Keratinocyte (primary cell): ENCODE measurements around the gene CHSY1. TPM values are rescaled to one million over a fixed set of nuclear protein-coding genes. Genes with fewer than 3 reads are reported as not detected.

Experiments used
- DNase-seq: peaks from one replicate; pipeline ENCODE4 v3.0.0-alpha.2; 2011; ENCODE audit warnings: low read depth, missing footprints, low spot score
- FAIRE-seq: peaks from 2 replicates; lab custom pipeline; 2011; peaks lifted over from hg19 to GRCh38; lab: Jason Lieb, UNC
- H2AFZ ChIP-seq: 2 replicates; pipeline ENCODE4 v1.6.0; 2012; ENCODE audit warnings: low read length, control low read depth, inconsistent platforms; ENCODE audit not compliant: control insufficient read depth
- H3K27ac ChIP-seq: 2 replicates; pipeline ENCODE4 v1.5.1; 2011; ENCODE audit warnings: low read length; ENCODE audit not compliant: control insufficient read depth, insufficient read depth
- H3K27me3 ChIP-seq: 3 replicates; pipeline ENCODE4 v1.6.0; 2011; ENCODE audit warnings: low read length; ENCODE audit not compliant: control insufficient read depth, insufficient read depth; ENCODE audit errors: extremely low read depth
- H3K36me3 ChIP-seq, 2 experiments: 2 replicates in 1 of 2; 3 replicates in 1 of 2; pipeline ENCODE4 v1.5.1; 2011; ENCODE audit warnings: low read length in 2 of 2, mild to moderate bottlenecking in 1 of 2; ENCODE audit not compliant: control insufficient read depth in 2 of 2, insufficient read depth in 2 of 2; ENCODE audit errors: extremely low read depth in 1 of 2
- H3K4me1 ChIP-seq: 3 replicates; pipeline ENCODE4 v1.5.1; 2011; ENCODE audit warnings: low read length; ENCODE audit not compliant: control insufficient read depth, insufficient read depth; ENCODE audit errors: extremely low read depth
- H3K4me2 ChIP-seq: 3 replicates; pipeline ENCODE4 v1.6.0; 2011; ENCODE audit warnings: low read depth, low read length; ENCODE audit not compliant: control insufficient read depth, insufficient read depth; ENCODE audit errors: extremely low read depth
- H3K4me3 ChIP-seq, 3 experiments: fragments of 200-600 bp in 1 of 3; sonication (generic) in 1 of 3; 2 replicates in 2 of 3; 3 replicates in 1 of 3; pipeline ENCODE4 v1.5.1; 2011 to 2016; ENCODE audit warnings: low read length in 3 of 3, mild to moderate bottlenecking in 3 of 3, control low read depth in 2 of 3, inconsistent platforms in 1 of 3, low read depth in 1 of 3, mixed read lengths in 1 of 3, mixed run types in 1 of 3, moderate library complexity in 1 of 3; ENCODE audit not compliant: control insufficient read depth in 2 of 3, insufficient read depth in 2 of 3; ENCODE audit errors: extremely low read depth in 1 of 3
- H3K79me2 ChIP-seq: 2 replicates; pipeline ENCODE4 v1.6.0; 2012; ENCODE audit warnings: low read length; ENCODE audit not compliant: control insufficient read depth, insufficient read depth
- H3K9ac ChIP-seq: 3 replicates; pipeline ENCODE4 v1.6.0; 2011; ENCODE audit warnings: low read length; ENCODE audit not compliant: control insufficient read depth, insufficient read depth; ENCODE audit errors: extremely low read depth
- H3K9me1 ChIP-seq: 3 replicates; pipeline ENCODE4 v1.6.0; 2011; ENCODE audit warnings: low read length; ENCODE audit not compliant: control insufficient read depth, insufficient read depth; ENCODE audit errors: extremely low read depth
- H3K9me3 ChIP-seq: 2 replicates; pipeline ENCODE4 v1.5.1; 2012; ENCODE audit warnings: low read depth, low read length; ENCODE audit not compliant: control insufficient read depth
- H4K20me1 ChIP-seq: 3 replicates; pipeline ENCODE4 v1.6.0; 2011; ENCODE audit warnings: low read length; ENCODE audit not compliant: control insufficient read depth, insufficient read depth; ENCODE audit errors: extremely low read depth
- CTCF ChIP-seq, 3 experiments: IDR thresholded peaks in 1 of 3; conservative IDR thresholded peaks in 1 of 3; optimal IDR thresholded peaks in 1 of 3; 2 replicates in 2 of 3; 3 replicates in 1 of 3; pipeline versions ENCODE3 to v1.5.1; 2011; ENCODE audit warnings: low read length in 3 of 3, mild to moderate bottlenecking in 3 of 3, moderate library complexity in 2 of 3, control low read depth in 1 of 3, inconsistent platforms in 1 of 3; ENCODE audit not compliant: insufficient read depth in 2 of 3; ENCODE audit errors: extremely low read depth in 1 of 3
- EZH2 ChIP-seq: IDR thresholded peaks from one replicate; pipeline ENCODE4 v1.6.1; 2012; ENCODE audit warnings: inconsistent platforms, mild to moderate bottlenecking, low read length, moderate library complexity
- dilution Hi-C: fragments of 300-500 bp; cut with MboI; formaldehyde crosslinking; loops from one replicate; pipeline ENCODE4 v1.7.0; 2020; ENCODE audit warnings: low sequenced_read_pairs; ENCODE audit not compliant: extremely low pct_ligation_motif_present
- polyA plus RNA-seq, 5 experiments: library from polyadenylated mRNA; depleted of rRNA in 3 of 5; stranded (reverse) in 3 of 5; stranded (forward) in 1 of 5; unstranded in 1 of 5; fragments of >200 nt; gene quantifications; 1 replicate in 1 of 5; 2 replicates in 3 of 5; 3 replicates in 1 of 5; pipeline versions ENCODE4 v1.2.1 to v1.2.3, GENCODE V29; 2011 to 2012; ENCODE audit warnings: missing spikeins in 2 of 5, low read depth in 1 of 5, low replicate concordance in 1 of 5

Gene CHSY1
- polyA plus RNA-seq, 1 donor (not counting 4 experiments of a cell fraction or from before 2014, with no cell fraction given), result 27.0 TPM

- TF ChIP-seq EZH2, result no peak
- TF ChIP-seq CTCF (optimal IDR thresholded peaks at IDR 0.05 in 1 of 3, IDR thresholded peaks at IDR 0.05 in 1 of 3, conservative IDR thresholded peaks at IDR 0.05 in 1 of 3; ENCODE audit: extremely low read depth in 1 of 3, insufficient read depth in 2 of 3, low read length in 3 of 3), result no peak
These were observed 28.2 kb upstream of the CHSY1 start for GRCh38 chr15:101280007-101280406.

DNA sequence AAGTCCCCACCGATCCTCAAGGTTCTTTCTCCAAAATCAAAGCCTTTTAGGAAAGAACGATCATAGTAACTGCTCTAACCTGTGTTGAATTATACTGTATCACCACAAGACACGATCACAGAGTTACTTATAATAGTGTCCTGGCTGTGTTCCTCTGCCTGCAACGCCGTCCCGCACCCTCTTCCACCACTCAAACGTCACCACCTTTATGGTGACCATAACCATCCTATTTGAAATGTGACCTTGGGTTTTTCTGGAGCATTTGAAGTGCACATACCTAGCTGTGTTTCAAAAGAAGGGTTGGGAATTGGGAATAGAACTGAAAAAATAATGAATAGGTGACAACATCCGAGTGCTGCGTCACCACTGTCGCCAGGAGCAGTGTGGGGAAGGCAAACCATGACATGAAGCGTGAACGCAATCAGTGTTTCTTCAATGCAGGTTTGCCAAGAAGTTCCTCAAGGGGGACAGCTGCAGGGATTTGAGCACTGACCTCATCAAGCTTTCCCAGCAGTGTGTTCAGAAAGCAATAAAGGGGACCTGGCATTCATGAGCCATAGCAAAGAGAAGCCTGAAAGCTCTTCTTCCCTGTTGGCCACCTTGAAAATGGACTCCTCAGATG is 26.2 kb upstream of the CHSY1 start:
- Histone ChIP-seq H3K9ac (peak overlapping the region; percentile 93), H3K4me2 (peak overlapping the region; percentile 79), H3K36me3 (peaks cover 25 to 37% of the 10 kb centered on the region in 2 experiments)

More at GRCh38 chr15:101280007-101280406, 28.2 kb upstream of the CHSY1 start:
- H3K79me2 ChIP-seq, result peaks cover 22% of the 10 kb centered on the region
- no peak for DNase-seq
- dilution Hi-C loops, result no loop called here
- H3K9ac ChIP-seq, result no peak overlapping the region
- H3K4me2 ChIP-seq, result no peak overlapping the region
- H3K27me3 ChIP-seq, result no peaks in the 10 kb centered on the region
- H3K27ac ChIP-seq, result no peak overlapping the region
- peaks cover 4% of the 10 kb centered on the region for H4K20me1 ChIP-seq
- H2AFZ ChIP-seq, result no peak overlapping the region
- no peaks in the 10 kb centered on the region for H3K9me3 ChIP-seq
- H3K36me3 ChIP-seq, result peaks cover 16 to 30% of the 10 kb centered on the region in 2 experiments
- no peaks in the 10 kb centered on the region for H3K9me1 ChIP-seq
- no peak for FAIRE-seq
- no peak overlapping the region for H3K4me3 ChIP-seq
- peaks cover 5% of the 10 kb centered on the region for H3K4me1 ChIP-seq

More for the DNA sequence above, 26.2 kb upstream of the CHSY1 start:
- Histone ChIP-seq H3K4me3 (peak overlapping the region; percentile 27 to 57 (median 29)), H3K9me3 (no peaks in the 10 kb centered on the region), H2AFZ (peak overlapping the region; percentile 39), H3K79me2 (peaks cover 31% of the 10 kb centered on the region), H3K4me1 (peaks cover 5% of the 10 kb centered on the region), H3K27me3 (no peaks in the 10 kb centered on the region), H3K9me1 (no peaks in the 10 kb centered on the region), H3K27ac (peak overlapping the region; percentile 36), H4K20me1 (peaks cover 4% of the 10 kb centered on the region)
- no peak for TF ChIP-seq EZH2
- no peak for TF ChIP-seq CTCF (optimal IDR thresholded peaks at IDR 0.05 in 1 of 3, IDR thresholded peaks at IDR 0.05 in 1 of 3, conservative IDR thresholded peaks at IDR 0.05 in 1 of 3; ENCODE audit: extremely low read depth in 1 of 3, insufficient read depth in 2 of 3, low read length in 3 of 3)
- dilution Hi-C loops, result no loop called here
- DNase-seq (no peak), FAIRE-seq (no peak)
